GM10847 (cell line): ENCODE data around the gene USP19.

ENCODE experiments used
- POLR2A ChIP-seq: IDR thresholded peaks from 2 replicates; pipeline ENCODE4 v1.6.1; 2011; ENCODE audit not compliant: insufficient read length; ENCODE audit errors: extremely low read depth

USP19 gene

GRCh38 chr3:49120438-49121131 lies at the start of gene USP19:
Gene USP19, minus strand, starts transcription at chr3:49120823. Its CDS starts 1,678 bp downstream, at chr3:49119145.
- TF ChIP-seq POLR2A = peak; percentile 89

GRCh38 chr3:49166752-49167556 lies 46.3 kb upstream of the USP19 start:
- TF ChIP-seq POLR2A = no peak

DNA sequence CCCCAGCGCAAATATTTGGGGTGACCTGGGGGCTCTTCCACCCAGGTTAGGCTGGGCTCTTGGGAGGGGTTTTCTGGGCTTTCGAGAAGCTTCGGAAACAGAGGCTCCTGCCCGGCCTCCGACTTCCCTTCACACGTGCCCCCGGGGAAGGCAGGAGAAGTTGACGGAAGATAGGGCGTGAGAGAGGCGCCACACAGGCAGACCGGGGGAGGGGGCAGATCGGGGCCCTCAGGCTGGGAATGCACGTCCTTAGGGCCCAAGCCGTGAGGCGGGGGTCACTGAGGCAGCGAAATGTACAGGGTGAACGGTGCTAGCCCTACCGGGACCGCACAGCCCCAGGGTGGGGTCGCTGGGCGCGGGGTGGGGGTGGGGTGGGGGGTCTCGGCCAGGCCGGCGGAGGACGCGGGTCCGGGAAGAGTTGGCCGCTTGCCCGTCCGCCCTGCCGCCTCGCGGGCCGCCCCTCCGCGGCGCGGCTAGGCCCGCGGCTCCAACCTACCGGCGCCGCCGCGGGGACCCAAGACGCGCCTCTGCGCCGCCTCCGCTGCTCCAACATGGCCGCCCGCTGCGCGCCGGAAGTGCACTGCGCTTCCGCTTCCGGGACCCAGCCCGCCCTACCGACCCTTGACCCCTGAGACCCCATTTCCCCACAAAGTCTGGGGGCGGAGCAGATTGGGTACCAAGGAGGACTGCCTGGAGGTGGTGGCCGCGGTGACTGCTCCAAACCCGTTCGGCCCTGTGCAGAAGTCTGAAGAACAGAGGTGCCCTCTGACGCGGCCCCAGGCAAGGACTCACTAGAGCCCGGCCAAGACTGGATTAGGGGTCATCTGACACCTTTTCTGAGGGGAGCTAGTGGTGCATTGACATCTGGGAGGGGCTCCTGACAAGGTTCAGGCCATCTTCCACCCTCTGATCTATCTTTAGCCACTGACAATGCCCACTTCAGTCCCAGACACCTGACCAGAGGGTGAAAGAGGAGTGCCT lies 45.4 kb upstream of the USP19 start, which contains the start of gene CCDC71:
CCDC71 (minus strand) TSS at position 561 of the 981 bp plus-strand sequence. CDS start 2,123 bp downstream, outside the sequence.
- TF ChIP-seq POLR2A = peak; percentile 74

- TF ChIP-seq POLR2A = no peak
Observed at GRCh38 chr3:49164983-49165720, 44.5 kb upstream of the USP19 start.

GRCh38 chr3:49163609-49164008 lies 43.0 kb upstream of the USP19 start:
- no peak for TF ChIP-seq POLR2A

DNA sequence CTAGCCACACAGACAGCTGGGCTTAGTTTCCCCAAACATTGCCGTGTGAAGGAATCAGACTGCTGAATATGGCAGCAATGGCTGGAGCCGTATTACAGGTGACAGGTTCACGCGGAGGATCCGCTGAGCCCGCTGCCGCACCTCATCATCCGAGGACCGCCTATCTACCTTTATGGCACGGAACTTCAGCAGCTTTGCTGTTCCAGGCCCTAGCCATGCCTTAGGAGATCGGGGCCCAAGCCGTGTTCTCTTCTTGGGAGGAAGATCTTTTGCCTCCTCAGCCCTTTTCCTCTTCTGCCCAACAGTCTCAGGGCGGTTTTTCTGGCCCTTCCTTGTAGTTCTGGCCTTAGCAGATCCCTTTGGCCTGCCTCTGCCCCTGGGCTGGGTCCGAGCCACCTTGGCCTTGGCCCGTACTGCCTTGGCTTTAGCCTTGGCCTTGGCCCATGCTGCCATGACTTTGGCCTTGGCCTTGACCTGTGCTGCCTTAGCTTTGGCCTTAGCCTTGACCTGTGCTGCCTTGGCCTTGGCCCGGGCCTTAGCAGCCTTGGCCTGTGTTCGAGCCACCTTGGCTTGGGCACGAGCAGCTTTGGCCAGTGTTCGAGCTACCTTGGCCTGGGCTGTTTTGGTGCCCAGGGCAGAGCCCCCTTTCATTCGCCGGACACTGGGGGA lies 42.3 kb upstream of the USP19 start:
- no peak for TF ChIP-seq POLR2A

GRCh38 chr3:49161808-49162530 lies 41.3 kb upstream of the USP19 start:
- TF ChIP-seq POLR2A = no peak

- TF ChIP-seq POLR2A = no peak
Observed at GRCh38 chr3:49161197-49161596, 40.6 kb upstream of the USP19 start.

DNA sequence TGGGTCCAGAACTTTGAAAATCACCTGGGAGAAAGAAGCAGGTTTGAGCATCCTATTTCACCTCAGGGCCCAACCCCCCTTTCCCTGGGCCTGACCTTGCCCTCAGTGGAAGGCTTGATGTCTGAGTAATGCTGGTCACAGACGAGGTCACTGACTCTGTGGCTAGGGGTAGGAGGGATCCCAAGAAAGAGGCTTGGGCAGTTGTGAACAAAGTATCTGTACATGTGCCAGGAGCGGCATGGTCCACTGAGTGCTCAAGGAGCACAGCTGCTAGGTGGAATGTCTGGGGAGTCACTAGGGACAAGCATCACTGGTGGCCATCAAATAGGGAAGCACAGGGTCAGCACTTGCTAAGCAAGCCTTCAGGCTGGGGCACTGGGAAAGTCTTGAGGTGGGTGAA lies 38.2 kb upstream of the USP19 start:
- TF ChIP-seq POLR2A = no peak

DNA sequence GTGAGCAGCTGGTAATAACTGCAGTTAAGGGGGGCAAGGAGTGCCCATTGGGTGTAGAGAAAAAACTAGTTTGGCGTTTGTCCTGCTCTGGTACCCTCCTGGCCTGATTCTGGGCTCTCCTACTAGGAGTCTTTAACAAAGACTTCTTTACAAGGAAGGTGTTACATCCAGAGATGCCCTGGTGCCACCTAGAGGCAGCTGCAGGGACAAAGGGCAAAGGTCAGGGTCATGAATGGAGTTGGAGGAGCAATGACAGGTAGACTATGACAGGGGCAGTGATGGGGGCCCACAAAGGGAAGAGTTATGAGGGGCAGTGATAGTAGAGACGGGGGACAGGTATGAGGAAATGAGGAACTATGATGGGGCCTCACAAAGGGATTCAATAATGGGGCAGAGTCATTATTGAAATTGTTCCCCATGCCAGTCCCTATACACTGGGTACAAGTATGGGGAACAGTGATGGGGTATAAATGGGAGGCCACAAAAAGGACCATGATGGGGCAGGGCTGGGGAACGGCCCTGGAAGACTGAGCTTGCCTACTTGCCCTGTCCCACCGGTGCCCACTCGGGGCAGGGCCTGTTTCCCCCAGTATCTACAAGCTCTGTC lies 37.6 kb upstream of the USP19 start:
- TF ChIP-seq POLR2A = no peak

GRCh38 chr3:49157289-49157688 lies 36.7 kb upstream of the USP19 start:
- TF ChIP-seq POLR2A = no peak

DNA sequence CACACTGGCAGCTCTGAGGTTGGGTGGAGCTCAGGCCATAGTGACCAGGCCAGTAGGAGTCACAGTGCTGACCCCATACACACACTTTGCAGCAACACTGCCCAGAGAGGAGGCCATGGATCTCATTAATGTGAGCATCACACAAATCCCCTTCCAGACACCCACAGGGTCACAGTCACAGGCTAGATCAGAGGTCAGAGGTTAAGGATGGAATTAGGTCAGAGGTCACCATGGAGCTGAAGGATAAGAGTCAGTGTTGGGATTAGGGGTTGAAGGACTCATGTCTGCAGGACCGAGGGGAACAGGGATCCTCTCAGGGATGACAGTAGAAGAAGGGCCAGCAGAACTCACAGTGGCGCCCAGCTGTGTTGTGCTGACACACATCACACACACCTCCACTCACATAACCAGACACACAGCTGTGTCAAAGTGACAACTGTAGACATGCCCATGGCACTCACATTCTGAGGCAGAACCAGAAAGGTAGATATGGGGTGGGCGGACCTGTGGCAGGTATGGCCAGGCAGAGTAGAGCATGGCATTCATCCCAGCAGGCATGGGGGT lies 32.8 kb upstream of the USP19 start:
- no peak for TF ChIP-seq POLR2A

DNA sequence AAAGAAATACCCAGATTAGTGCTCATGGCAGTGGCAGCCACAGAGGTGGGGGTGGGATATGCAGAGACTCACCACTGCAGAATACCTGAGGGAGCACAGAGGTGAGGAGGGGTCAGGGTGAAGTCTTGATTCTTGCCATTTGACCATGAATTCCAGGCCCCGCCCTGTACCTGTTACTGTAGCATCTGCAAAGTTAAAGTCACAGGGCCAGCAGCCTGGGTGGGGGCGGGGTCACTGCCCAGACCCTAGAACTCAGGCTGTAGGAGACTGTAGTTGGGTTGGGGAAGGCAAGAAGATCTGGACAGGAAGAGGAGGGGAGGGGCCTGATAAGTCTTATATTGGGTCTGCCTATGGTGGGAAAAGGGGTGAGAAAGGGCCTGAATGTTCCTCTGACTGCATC lies 31.0 kb upstream of the USP19 start:
- TF ChIP-seq POLR2A = no peak
